Measurements from ENCODE around the gene TFF1. TPM values are rescaled to one million over a fixed set of nuclear protein-coding genes. Genes with fewer than 3 reads are reported as not detected.

Gene TFF1
- total RNA-seq, 3 donors from 2014 or later (not counting 1 experiment from before 2014, with no cell fraction given): not detected

GRCh38 chr21:42350927-42351426, 15.4 kb downstream of the TFF1 start, which contains the start of gene TFF2:
TSS of gene TFF2 (minus strand) at chr21:42350994. CDS start at chr21:42350957, 37 bp downstream.
- ATAC-seq: no peak
- Histone ChIP-seq H3K9me3 (ENCODE audit: control insufficient read depth, insufficient read depth, low read length) (peaks cover 3% of the 10 kb centered on the region), H3K4me3 (ENCODE audit: low read length) (no peak within 1 kb of the TSS), H3K4me1 (ENCODE audit: control insufficient read depth, insufficient read depth, low read length) (no peaks in the 10 kb centered on the region), H3K27me3 (ENCODE audit: control insufficient read depth, insufficient read depth, low read length) (no peaks in the 10 kb centered on the region), H3K27ac (ENCODE audit: low read length) (no peak within 1 kb of the TSS), H3K36me3 (ENCODE audit: control insufficient read depth, insufficient read depth, low read length) (no peaks in the 10 kb centered on the region)
- H3K27me3 Mint-ChIP-seq (ENCODE audit: low read depth in 2 of 2): peaks cover 23 to 37% of the 10 kb centered on the region in 2 donors
- no peaks in the 10 kb centered on the region for H3K4me1 Mint-ChIP-seq
- H3K27ac Mint-ChIP-seq: no peak within 1 kb of the TSS
- WGBS (ENCODE audit: insufficient coverage): 90% methylated on average over 13 of the region's 13 CpGs
- peaks cover 11% of the 10 kb centered on the region for H3K36me3 Mint-ChIP-seq
- no peak within 1 kb of the TSS for H3K4me3 Mint-ChIP-seq
- peaks cover 0 to 6% of the 10 kb centered on the region in 2 donors for H3K9me3 Mint-ChIP-seq
- intact Hi-C loops (cut with micrococcal nuclease): no loop called here
- no peak for DNase-seq
- TF ChIP-seq CTCF (IDR thresholded peaks at IDR 0.05): no peak

GRCh38 chr21:42350318-42350910, 15.9 kb downstream of the TFF1 start:
- Histone ChIP-seq H3K36me3 (ENCODE audit: control insufficient read depth, insufficient read depth, low read length) (no peaks in the 10 kb centered on the region), H3K27me3 (ENCODE audit: control insufficient read depth, insufficient read depth, low read length) (no peaks in the 10 kb centered on the region), H3K9me3 (ENCODE audit: control insufficient read depth, insufficient read depth, low read length) (peaks cover 3% of the 10 kb centered on the region), H3K27ac (ENCODE audit: low read length) (no peak overlapping the region), H3K4me1 (ENCODE audit: control insufficient read depth, insufficient read depth, low read length) (no peaks in the 10 kb centered on the region), H3K4me3 (ENCODE audit: low read length) (no peak overlapping the region)
- 88% methylated on average over 11 of the region's 11 CpGs for WGBS (ENCODE audit: insufficient coverage)
- H3K4me1 Mint-ChIP-seq: no peaks in the 10 kb centered on the region
- DNase-seq (no peak), ATAC-seq (no peak)
- TF ChIP-seq CTCF (IDR thresholded peaks at IDR 0.05): no peak
- H3K9me3 Mint-ChIP-seq: peaks cover 0 to 6% of the 10 kb centered on the region in 2 donors
- peaks cover 20 to 32% of the 10 kb centered on the region in 2 donors for H3K27me3 Mint-ChIP-seq (ENCODE audit: low read depth in 2 of 2)
- H3K36me3 Mint-ChIP-seq: peaks cover 11% of the 10 kb centered on the region
- intact Hi-C loops (cut with micrococcal nuclease): no loop called here
- no peak overlapping the region for H3K27ac Mint-ChIP-seq
- no peak overlapping the region for H3K4me3 Mint-ChIP-seq

GRCh38 chr21:42349420-42350317, 16.7 kb downstream of the TFF1 start:
- no peak overlapping the region for H3K4me3 ChIP-seq (ENCODE audit: low read length)
- Mint-ChIP-seq H3K36me3 (peaks cover 5% of the 10 kb centered on the region), H3K4me3 (no peak overlapping the region), H3K27ac (no peak overlapping the region), H3K27me3 (ENCODE audit: low read depth in 2 of 2) (peaks cover 14 to 24% of the 10 kb centered on the region in 2 donors), H3K4me1 (no peaks in the 10 kb centered on the region), H3K9me3 (peaks cover 0 to 4% of the 10 kb centered on the region in 2 donors)
- no peaks in the 10 kb centered on the region for H3K27me3 ChIP-seq (ENCODE audit: control insufficient read depth, insufficient read depth, low read length)
- TF ChIP-seq CTCF (IDR thresholded peaks at IDR 0.05): no peak
- 86% methylated on average over 12 of the region's 14 CpGs for WGBS (ENCODE audit: insufficient coverage)
- no peak for ATAC-seq
- H3K4me1 ChIP-seq (ENCODE audit: control insufficient read depth, insufficient read depth, low read length): no peaks in the 10 kb centered on the region
- intact Hi-C loops (cut with micrococcal nuclease): no loop called here
- DNase-seq: no peak
- H3K27ac ChIP-seq (ENCODE audit: low read length): no peak overlapping the region
- no peaks in the 10 kb centered on the region for H3K36me3 ChIP-seq (ENCODE audit: control insufficient read depth, insufficient read depth, low read length)
- peaks cover 3% of the 10 kb centered on the region for H3K9me3 ChIP-seq (ENCODE audit: control insufficient read depth, insufficient read depth, low read length)
